Loucy (cell line): ENCODE measurements around the gene DSCAML1.

ENCODE experiments used
- H2AFZ ChIP-seq: fragments of 200-600 bp; sonication (generic); 2 replicates; pipeline ENCODE4 v1.6.0; 2016; ENCODE audit warnings: antibody characterized with exemption, mild to moderate bottlenecking, low read length, moderate library complexity
- H3F3A ChIP-seq: fragments of 200-600 bp; 2 replicates; pipeline ENCODE4 v1.6.0; 2016; ENCODE audit warnings: antibody characterized with exemption, low read depth, mild to moderate bottlenecking
- H3K27me3 ChIP-seq: fragments of 200-600 bp; sonication (generic); 2 replicates; pipeline ENCODE4 v1.6.1; 2014; ENCODE audit warnings: low read length, mild to moderate bottlenecking; ENCODE audit not compliant: insufficient read depth, poor library complexity, severe bottlenecking
- H3K36me3 ChIP-seq: fragments of 200-600 bp; sonication (generic); 2 replicates; pipeline ENCODE4 v1.6.1; 2016; ENCODE audit warnings: low read length; ENCODE audit not compliant: insufficient read depth
- H3K4me1 ChIP-seq: fragments of 200-600 bp; sonication (generic); 2 replicates; pipeline ENCODE4 v1.5.1; 2014; ENCODE audit warnings: low read length, mild to moderate bottlenecking; ENCODE audit not compliant: insufficient read depth, poor library complexity, severe bottlenecking
- H3K4me2 ChIP-seq: fragments of 200-600 bp; sonication (generic); 2 replicates; pipeline ENCODE4 v1.6.0; 2014; ENCODE audit warnings: antibody characterized with exemption, low read length, low read depth, mild to moderate bottlenecking; ENCODE audit not compliant: poor library complexity, severe bottlenecking
- H3K4me3 ChIP-seq: fragments of 200-600 bp; sonication (generic); 2 replicates; pipeline ENCODE4 v1.5.1; 2014; ENCODE audit warnings: low read length, mild to moderate bottlenecking, mixed read lengths; ENCODE audit not compliant: poor library complexity, severe bottlenecking
- H3K79me2 ChIP-seq: fragments of 200-600 bp; sonication (generic); 2 replicates; pipeline ENCODE4 v1.6.1; 2014; ENCODE audit warnings: low read length; ENCODE audit not compliant: insufficient read depth
- H3K9ac ChIP-seq: fragments of 200-600 bp; sonication (generic); 2 replicates; pipeline ENCODE4 v1.6.0; 2014; ENCODE audit warnings: mild to moderate bottlenecking, low read depth, low read length, moderate library complexity; ENCODE audit not compliant: poor library complexity, severe bottlenecking
- H3K9me2 ChIP-seq: fragments of 200-600 bp; sonication (generic); replicated peaks from 2 replicates; pipeline ENCODE4 v1.6.1; 2016; ENCODE audit warnings: low read depth, low read length, mixed read lengths
- H3K9me3 ChIP-seq: fragments of 200-600 bp; sonication (generic); 2 replicates; pipeline ENCODE4 v1.6.1; 2014; ENCODE audit warnings: mild to moderate bottlenecking, antibody characterized with exemption, low read length, low read depth; ENCODE audit not compliant: insufficient read depth
- H4K20me1 ChIP-seq: fragments of 200-600 bp; sonication (generic); 2 replicates; pipeline ENCODE4 v1.6.0; 2014; ENCODE audit warnings: antibody characterized with exemption, low read length, mild to moderate bottlenecking; ENCODE audit not compliant: insufficient read depth, poor library complexity, severe bottlenecking
- EZH2phosphoT487 ChIP-seq: fragments of 200-600 bp; IDR thresholded peaks from 2 replicates; pipeline ENCODE4 v1.6.1; 2018; ENCODE audit warnings: antibody characterized with exemption, mild to moderate bottlenecking, moderate library complexity, borderline replicate concordance
- TF ChIP-seq, protein P1 (sequence below): fragments of 200-600 bp; sonication (generic); conservative IDR thresholded peaks from 2 replicates; pipeline ENCODE4 v1.5.1; 2014; ENCODE audit warnings: mild to moderate bottlenecking, antibody characterized with exemption, low read length

Gene DSCAML1

DNA sequence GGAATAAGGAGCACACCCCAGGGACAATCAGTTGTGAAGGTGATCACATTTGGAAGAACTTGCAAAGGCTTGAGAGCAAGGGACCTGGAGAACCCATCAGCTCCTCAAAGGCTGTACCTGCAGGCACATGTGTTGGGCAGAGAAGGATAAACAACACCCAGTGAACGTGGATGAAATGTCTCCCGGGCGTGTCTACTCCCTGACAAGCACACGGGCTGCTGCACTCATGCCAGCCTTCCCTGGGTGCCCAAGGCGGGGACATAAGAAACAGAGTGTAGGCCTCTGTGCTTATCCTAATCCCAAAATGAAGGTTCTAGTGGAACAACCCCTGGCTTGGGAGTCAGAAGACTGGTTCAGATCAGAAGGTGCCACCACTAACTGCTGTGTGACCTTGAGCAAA lies 46.7 kb downstream of the DSCAML1 start:
- H3K27me3 ChIP-seq = no peaks in the 10 kb centered on the region
- H3K9me2 ChIP-seq = no peaks in the 10 kb centered on the region
- no peaks in the 10 kb centered on the region for H3F3A ChIP-seq
- TF ChIP-seq, protein P1, sequence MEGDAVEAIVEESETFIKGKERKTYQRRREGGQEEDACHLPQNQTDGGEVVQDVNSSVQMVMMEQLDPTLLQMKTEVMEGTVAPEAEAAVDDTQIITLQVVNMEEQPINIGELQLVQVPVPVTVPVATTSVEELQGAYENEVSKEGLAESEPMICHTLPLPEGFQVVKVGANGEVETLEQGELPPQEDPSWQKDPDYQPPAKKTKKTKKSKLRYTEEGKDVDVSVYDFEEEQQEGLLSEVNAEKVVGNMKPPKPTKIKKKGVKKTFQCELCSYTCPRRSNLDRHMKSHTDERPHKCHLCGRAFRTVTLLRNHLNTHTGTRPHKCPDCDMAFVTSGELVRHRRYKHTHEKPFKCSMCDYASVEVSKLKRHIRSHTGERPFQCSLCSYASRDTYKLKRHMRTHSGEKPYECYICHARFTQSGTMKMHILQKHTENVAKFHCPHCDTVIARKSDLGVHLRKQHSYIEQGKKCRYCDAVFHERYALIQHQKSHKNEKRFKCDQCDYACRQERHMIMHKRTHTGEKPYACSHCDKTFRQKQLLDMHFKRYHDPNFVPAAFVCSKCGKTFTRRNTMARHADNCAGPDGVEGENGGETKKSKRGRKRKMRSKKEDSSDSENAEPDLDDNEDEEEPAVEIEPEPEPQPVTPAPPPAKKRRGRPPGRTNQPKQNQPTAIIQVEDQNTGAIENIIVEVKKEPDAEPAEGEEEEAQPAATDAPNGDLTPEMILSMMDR = no peak
- TF ChIP-seq EZH2phosphoT487 = no peak
- no peaks in the 10 kb centered on the region for H3K4me1 ChIP-seq
- H3K36me3 ChIP-seq = no peaks in the 10 kb centered on the region
- no peak overlapping the region for H2AFZ ChIP-seq
- H3K4me2 ChIP-seq = no peak overlapping the region
- H3K9ac ChIP-seq = no peak overlapping the region
- no peak overlapping the region for H3K4me3 ChIP-seq
- H3K9me3 ChIP-seq = no peaks in the 10 kb centered on the region
- H3K79me2 ChIP-seq = no peaks in the 10 kb centered on the region
- no peaks in the 10 kb centered on the region for H4K20me1 ChIP-seq

DNA sequence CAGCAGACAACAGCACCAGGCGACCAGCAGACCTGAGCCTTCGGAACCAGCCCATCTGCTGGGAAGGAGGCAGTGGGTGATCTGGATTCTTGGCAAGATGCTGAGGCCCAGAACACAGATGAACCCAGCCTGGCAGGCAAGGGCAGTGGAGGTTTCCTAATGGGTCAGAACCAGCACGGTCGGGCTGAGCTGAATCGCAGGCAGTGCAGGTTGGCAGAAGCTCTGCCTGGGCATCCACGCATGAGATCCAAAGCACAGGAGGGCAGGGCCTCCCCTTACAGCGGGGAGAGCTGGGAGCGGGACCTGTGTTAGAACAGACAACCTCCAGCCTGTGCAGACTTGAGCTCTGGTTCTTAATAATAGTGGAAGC lies 47.5 kb downstream of the DSCAML1 start:
- TF ChIP-seq, protein P1 = no peak
- no peak for TF ChIP-seq EZH2phosphoT487
- Histone ChIP-seq H4K20me1 (no peaks in the 10 kb centered on the region), H3K4me2 (no peak overlapping the region), H3K4me1 (no peaks in the 10 kb centered on the region), H3K9me2 (no peaks in the 10 kb centered on the region), H3K4me3 (no peak overlapping the region), H3K9ac (no peak overlapping the region), H3K36me3 (no peaks in the 10 kb centered on the region), H3K27me3 (no peaks in the 10 kb centered on the region), H2AFZ (no peak overlapping the region), H3F3A (no peaks in the 10 kb centered on the region), H3K9me3 (no peaks in the 10 kb centered on the region), H3K79me2 (no peaks in the 10 kb centered on the region)

DNA sequence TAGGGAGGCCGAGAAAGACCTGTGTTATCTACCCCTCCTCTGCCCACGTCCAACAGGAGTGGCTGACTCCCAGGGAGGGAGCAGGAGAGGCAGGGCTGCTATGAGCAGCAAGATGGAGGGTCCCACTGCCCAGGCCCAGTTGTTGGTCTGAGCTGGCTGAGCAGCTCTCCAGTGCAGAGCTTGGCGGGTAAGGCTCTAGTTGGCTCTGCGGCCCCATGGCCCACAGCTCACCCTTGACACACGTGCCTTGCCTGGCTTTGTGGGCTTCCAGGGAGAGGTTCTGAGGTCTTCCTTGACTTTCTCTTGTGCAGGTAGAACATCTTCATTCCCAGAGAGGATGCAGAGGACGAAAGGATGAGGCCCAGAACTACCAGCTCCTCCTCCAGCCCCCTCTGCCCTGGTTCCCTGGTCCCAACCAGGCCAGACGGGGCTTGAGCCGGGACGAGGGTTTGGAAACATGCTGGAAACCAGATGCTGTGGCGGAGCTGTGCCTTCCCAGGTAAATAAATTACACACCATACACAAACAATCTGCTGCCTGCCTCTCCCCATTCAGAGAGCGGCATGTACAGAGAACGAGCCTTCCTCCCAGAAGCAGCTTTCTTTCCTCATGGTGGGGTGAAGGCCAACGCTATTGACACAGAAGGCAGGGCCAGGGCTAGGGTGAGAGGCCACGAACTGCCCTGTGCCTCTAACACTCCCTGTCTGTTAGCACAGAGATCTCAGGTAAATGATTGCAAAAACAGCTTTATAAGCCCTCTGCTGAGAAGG lies 48.1 kb downstream of the DSCAML1 start:
- no peaks in the 10 kb centered on the region for H3K4me1 ChIP-seq

More for the DNA sequence above, 48.1 kb downstream of the DSCAML1 start:
- Histone ChIP-seq H2AFZ (no peak overlapping the region), H3K27me3 (no peaks in the 10 kb centered on the region), H3K36me3 (no peaks in the 10 kb centered on the region), H3K4me2 (no peak overlapping the region), H3K9me2 (no peaks in the 10 kb centered on the region), H3K9me3 (no peaks in the 10 kb centered on the region), H3K9ac (no peak overlapping the region), H3K4me3 (no peak overlapping the region), H4K20me1 (no peaks in the 10 kb centered on the region), H3F3A (no peaks in the 10 kb centered on the region), H3K79me2 (no peaks in the 10 kb centered on the region)
- no peak for TF ChIP-seq EZH2phosphoT487
- TF ChIP-seq, protein P1 = no peak
